GM13976 (cell line): ENCODE data around the gene PHACTR1.

Experiments
- DNase-seq: peaks from one replicate; pipeline ENCODE4 v3.0.0; 2012; ENCODE audit warnings: low spot score
- in situ Hi-C: fragments of 300-500 bp; cut with MboI; formaldehyde crosslinking; loops from one replicate; pipeline ENCODE4 v1.12.0; 2022; ENCODE audit warnings: low sequenced_read_pairs, mixed read lengths, inconsistent platforms; ENCODE audit not compliant: unreplicated experiment
- TF ChIP-seq, protein P1 (sequence below): IDR thresholded peaks from 2 replicates; pipeline ENCODE4 v1.5.1; 2012; ENCODE audit warnings: borderline replicate concordance, mild to moderate bottlenecking; ENCODE audit not compliant: insufficient read depth; ENCODE audit errors: extremely low read depth, missing control alignments, control extremely low read depth

The PHACTR1 gene

DNA sequence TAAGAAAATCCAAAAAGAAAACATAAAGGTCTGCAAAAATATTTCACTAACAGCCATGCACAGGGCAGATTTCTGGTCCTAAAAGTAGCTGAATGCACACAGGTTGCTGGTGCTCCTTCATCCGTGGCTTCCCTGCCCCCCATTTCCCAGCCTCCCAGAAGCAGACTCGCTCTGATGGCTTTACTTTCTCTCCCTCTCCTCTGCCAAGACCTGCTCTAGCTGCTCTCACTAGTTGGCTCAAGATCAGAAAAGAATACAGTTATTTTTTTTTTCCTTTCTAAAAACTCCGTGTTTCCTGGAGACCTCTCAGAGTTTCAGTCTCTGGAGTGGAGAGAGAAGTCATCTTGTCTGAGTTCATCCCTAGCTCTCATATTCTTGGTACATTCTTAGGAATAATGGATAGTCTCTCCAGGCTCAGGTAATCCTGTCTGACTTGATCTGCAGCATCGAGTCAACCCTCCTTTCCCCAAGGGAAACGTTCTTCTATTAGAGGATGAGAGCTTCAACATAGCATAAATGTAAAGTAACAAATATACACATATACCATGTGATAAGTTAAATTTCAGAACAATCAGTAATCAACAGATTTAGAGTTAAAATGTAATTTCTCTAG, 397.5 kb downstream of the PHACTR1 start:
- in situ Hi-C loops, result no loop called here
- DNase-seq, result no peak
- TF ChIP-seq, protein P1, sequence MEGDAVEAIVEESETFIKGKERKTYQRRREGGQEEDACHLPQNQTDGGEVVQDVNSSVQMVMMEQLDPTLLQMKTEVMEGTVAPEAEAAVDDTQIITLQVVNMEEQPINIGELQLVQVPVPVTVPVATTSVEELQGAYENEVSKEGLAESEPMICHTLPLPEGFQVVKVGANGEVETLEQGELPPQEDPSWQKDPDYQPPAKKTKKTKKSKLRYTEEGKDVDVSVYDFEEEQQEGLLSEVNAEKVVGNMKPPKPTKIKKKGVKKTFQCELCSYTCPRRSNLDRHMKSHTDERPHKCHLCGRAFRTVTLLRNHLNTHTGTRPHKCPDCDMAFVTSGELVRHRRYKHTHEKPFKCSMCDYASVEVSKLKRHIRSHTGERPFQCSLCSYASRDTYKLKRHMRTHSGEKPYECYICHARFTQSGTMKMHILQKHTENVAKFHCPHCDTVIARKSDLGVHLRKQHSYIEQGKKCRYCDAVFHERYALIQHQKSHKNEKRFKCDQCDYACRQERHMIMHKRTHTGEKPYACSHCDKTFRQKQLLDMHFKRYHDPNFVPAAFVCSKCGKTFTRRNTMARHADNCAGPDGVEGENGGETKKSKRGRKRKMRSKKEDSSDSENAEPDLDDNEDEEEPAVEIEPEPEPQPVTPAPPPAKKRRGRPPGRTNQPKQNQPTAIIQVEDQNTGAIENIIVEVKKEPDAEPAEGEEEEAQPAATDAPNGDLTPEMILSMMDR, result no peak

DNA sequence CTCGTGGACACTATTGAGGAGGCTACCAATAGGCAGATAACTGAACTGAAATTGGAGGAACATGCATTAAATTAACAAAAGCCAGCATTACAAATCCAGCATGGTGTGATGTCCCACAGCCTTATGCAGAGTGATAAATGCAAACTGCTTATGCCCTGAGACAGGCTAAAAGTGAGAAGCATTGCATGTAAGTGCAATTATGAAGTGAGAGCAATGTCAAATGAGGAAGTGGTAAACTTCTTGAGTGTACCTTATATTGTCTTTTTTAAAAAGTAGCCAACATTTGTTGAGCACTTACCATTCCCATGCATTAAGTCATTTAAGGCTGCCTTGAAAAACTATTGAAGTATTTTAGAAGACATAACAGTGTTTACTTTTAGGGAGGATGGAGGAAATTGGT, 399.6 kb downstream of the PHACTR1 start:
- in situ Hi-C loops, result no loop called here

GRCh38 chr6:13117570-13117969, 401.0 kb downstream of the PHACTR1 start:
- TF ChIP-seq, protein P1, result no peak
- no peak for DNase-seq
- in situ Hi-C loops, result no loop called here

More for the DNA sequence above, 399.6 kb downstream of the PHACTR1 start:
- DNase-seq, result no peak
- TF ChIP-seq, protein P1, result no peak

GRCh38 chr6:13119549-13119948, 403.0 kb downstream of the PHACTR1 start:
- TF ChIP-seq, protein P1, result no peak
- in situ Hi-C loops, result no loop called here
- no peak for DNase-seq

- TF ChIP-seq, protein P1, result no peak
- DNase-seq, result no peak
- in situ Hi-C loops, result no loop called here
Measured at GRCh38 chr6:13120483-13121482, 404.2 kb downstream of the PHACTR1 start.

DNA sequence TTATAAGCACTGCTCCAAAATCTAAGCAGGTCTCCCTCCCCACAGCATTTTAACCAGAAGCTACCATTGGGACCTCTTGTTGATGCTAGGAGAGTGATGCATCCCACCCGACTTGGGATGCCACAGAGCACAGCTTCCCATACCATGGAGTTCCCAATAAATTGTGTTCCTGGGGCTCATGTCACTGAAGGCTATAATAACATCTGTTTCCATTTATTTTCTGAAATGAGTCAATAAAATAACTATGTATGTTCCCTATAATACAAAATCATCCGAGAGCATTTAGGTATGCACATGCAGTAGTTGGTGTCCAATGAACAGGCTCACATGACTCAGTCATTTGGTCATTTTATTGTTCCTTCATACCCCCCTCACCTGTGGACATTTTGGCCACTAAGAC, 407.6 kb downstream of the PHACTR1 start:
- in situ Hi-C loops, result no loop called here
- TF ChIP-seq, protein P1, result no peak
- DNase-seq, result no peak
